Osteoblast (primary cell): ENCODE measurements around the gene KCNJ12. TPM values are rescaled to one million over a fixed set of nuclear protein-coding genes. Genes with fewer than 3 reads are reported as not detected.
A peak's percentile ranks its signal among the peaks of the same experiment; 100 is the strongest.
"Not testable (repeated sequence)": the region's sequence is repeated elsewhere in the genome, so short reads cannot be mapped to it uniquely, and the experiment has no call there.

ENCODE experiments used
- DNase-seq: peaks from one replicate; pipeline ENCODE4 v3.0.0; 2011; ENCODE audit warnings: low spot score, mixed read lengths; ENCODE audit not compliant: insufficient read length; ENCODE audit errors: missing footprints
- H2AFZ ChIP-seq: 2 replicates; pipeline ENCODE4 v1.6.0; 2011; ENCODE audit warnings: mild to moderate bottlenecking, low read length
- H3K27ac ChIP-seq: 2 replicates; pipeline ENCODE4 v1.5.1; 2011; ENCODE audit warnings: mild to moderate bottlenecking, low read depth, low read length, moderate library complexity
- H3K27me3 ChIP-seq: 2 replicates; pipeline ENCODE4 v1.6.0; 2012; ENCODE audit warnings: mild to moderate bottlenecking, control low read depth, inconsistent platforms, low read length, moderate library complexity; ENCODE audit not compliant: insufficient read depth
- H3K36me3 ChIP-seq: 2 replicates; pipeline ENCODE4 v1.5.1; 2011; ENCODE audit warnings: mild to moderate bottlenecking, low read length, control low read depth, moderate library complexity; ENCODE audit not compliant: insufficient read depth
- H3K4me1 ChIP-seq: 2 replicates; pipeline ENCODE4 v1.5.1; 2011; ENCODE audit warnings: mild to moderate bottlenecking, low read length, control low read depth, moderate library complexity; ENCODE audit not compliant: insufficient read depth
- H3K4me2 ChIP-seq: 2 replicates; pipeline ENCODE4 v1.6.0; 2011; ENCODE audit warnings: mild to moderate bottlenecking, low read length; ENCODE audit not compliant: insufficient read depth
- H3K4me3 ChIP-seq: fragments of 200-600 bp; sonication (generic); 3 replicates; pipeline ENCODE4 v1.5.1; 2012; ENCODE audit warnings: mild to moderate bottlenecking, low read length, inconsistent platforms; ENCODE audit not compliant: insufficient read depth
- H3K79me2 ChIP-seq: 2 replicates; pipeline ENCODE4 v1.6.0; 2012; ENCODE audit warnings: mild to moderate bottlenecking, low read length, control low read depth, inconsistent platforms; ENCODE audit not compliant: insufficient read depth
- H3K9me3 ChIP-seq: 2 replicates; pipeline ENCODE4 v1.5.1; 2011; ENCODE audit warnings: low read depth, low read length, control low read depth
- H4K20me1 ChIP-seq: 2 replicates; pipeline ENCODE4 v1.6.0; 2012; ENCODE audit warnings: mild to moderate bottlenecking, low read length, control low read depth; ENCODE audit not compliant: insufficient read depth
- total RNA-seq: library from RNA; depleted of rRNA; stranded (reverse); fragments of >200 nt; gene quantifications from 2 replicates; pipeline ENCODE4 v1.2.3, GENCODE V29; 2012
- TF ChIP-seq, protein P1 (sequence below): IDR thresholded peaks from 2 replicates; pipeline ENCODE4 v1.5.1; 2011; ENCODE audit warnings: mild to moderate bottlenecking, low read depth, low read length, moderate library complexity; ENCODE audit errors: extremely low read depth

The KCNJ12 gene
- total RNA-seq, 1 donor, result under 0.01 TPM

DNA sequence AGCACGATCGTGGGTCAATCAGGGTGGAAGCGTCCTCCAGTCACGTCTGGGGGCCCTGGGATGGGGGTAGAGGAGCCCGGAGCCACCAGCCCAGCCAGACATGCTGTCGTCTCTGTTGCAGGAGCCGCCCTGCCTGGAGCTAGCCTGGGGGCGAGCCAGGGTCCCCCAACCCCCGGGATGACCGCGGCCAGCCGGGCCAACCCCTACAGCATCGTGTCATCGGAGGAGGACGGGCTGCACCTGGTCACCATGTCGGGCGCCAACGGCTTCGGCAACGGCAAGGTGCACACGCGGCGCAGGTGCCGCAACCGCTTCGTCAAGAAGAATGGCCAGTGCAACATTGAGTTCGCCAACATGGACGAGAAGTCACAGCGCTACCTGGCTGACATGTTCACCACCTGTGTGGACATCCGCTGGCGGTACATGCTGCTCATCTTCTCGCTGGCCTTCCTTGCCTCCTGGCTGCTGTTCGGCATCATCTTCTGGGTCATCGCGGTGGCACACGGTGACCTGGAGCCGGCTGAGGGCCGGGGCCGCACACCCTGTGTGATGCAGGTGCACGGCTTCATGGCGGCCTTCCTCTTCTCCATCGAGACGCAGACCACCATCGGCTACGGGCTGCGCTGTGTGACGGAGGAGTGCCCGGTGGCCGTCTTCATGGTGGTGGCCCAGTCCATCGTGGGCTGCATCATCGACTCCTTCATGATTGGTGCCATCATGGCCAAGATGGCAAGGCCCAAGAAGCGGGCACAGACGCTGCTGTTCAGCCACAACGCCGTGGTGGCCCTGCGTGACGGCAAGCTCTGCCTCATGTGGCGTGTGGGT, 39.2 kb downstream of the KCNJ12 start:
- peak; percentile 11 for DNase-seq
- not testable (repeated sequence) for H3K4me3 ChIP-seq, H3K27me3 ChIP-seq, H3K9me3 ChIP-seq, H3K4me2 ChIP-seq, H4K20me1 ChIP-seq, H2AFZ ChIP-seq, H3K79me2 ChIP-seq, H3K4me1 ChIP-seq, H3K27ac ChIP-seq, H3K36me3 ChIP-seq

DNA sequence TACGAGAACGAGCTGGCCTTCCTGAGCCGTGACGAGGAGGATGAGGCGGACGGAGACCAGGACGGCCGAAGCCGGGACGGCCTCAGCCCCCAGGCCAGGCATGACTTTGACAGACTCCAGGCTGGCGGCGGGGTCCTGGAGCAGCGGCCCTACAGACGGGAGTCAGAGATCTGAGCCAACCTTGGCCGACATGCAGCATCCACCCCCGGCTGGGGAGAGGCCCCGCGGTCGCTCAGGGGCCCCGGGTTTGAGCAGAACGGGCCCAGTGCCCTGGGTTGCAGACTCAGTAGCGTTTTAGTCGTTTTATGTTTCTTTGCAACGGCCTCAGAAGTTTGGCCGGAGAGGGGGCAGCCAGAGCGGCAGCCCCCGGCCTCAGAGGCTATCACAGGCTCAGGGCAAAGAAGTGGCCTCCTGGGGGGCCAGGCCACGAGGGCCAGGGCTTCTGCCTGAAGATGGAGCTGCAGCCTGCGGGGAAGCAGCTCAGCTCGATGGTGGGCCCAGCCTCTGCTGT, 40.4 kb downstream of the KCNJ12 start:
- not testable (repeated sequence) for H3K9me3 ChIP-seq, H3K27me3 ChIP-seq, H3K4me1 ChIP-seq, H3K79me2 ChIP-seq, H2AFZ ChIP-seq, H3K4me2 ChIP-seq, H3K27ac ChIP-seq, H3K4me3 ChIP-seq, H3K36me3 ChIP-seq, H4K20me1 ChIP-seq
- peak; percentile 17 for DNase-seq

DNA sequence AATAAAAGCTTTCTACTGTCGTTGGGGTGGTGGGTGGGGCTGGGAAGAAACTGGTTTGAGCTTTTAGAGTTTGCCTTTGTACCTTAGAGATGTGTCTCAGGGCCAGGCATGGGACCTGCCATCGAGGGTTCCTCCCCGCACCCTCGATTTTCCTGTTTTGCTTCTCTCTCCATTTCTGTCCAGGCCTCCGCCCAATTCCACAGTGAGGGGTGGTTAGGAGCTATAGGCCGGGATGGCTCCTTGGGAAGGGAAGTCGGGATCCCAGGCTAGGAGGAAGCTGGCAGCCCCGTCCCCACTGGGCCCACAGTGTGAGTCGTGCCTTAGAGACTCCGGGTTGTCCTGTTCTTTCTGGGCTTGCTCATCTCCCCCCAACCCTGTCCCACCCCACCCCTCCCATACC, 41.2 kb downstream of the KCNJ12 start:
- DNase-seq, result peak; percentile 37
- H3K4me1 ChIP-seq, H3K27me3 ChIP-seq, H2AFZ ChIP-seq, H4K20me1 ChIP-seq, H3K9me3 ChIP-seq, H3K4me3 ChIP-seq, H3K27ac ChIP-seq, H3K36me3 ChIP-seq, H3K4me2 ChIP-seq, H3K79me2 ChIP-seq: not testable (repeated sequence)

DNA sequence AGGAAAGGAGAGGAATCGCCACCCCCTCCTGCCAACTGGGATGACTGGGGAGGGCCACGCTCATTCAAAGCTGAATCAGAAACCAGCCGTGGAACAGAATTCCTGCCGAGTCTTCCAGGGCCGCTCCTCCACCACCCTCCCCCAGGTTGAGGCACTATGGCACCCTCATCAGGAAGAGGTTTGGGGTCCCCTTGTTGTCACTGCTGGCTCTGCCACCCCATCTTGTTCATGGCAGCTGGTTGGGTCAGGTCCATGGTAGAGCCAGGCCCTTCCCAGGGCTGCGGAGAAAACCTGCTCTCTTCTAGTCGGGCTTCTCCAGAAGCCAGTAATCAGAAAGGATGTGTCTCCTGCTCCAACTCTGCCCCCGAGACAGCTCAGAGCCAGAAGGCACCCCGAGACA, 41.8 kb downstream of the KCNJ12 start:
- H3K9me3 ChIP-seq, result no peaks in the 10 kb centered on the region
- no peaks in the 10 kb centered on the region for H3K79me2 ChIP-seq
- H3K4me3 ChIP-seq, result no peak overlapping the region
- DNase-seq, result peak; percentile 70
- no peak overlapping the region for H3K27ac ChIP-seq
- no peaks in the 10 kb centered on the region for H3K27me3 ChIP-seq
- no peaks in the 10 kb centered on the region for H3K36me3 ChIP-seq
- no peak overlapping the region for H2AFZ ChIP-seq
- TF ChIP-seq, protein P1, sequence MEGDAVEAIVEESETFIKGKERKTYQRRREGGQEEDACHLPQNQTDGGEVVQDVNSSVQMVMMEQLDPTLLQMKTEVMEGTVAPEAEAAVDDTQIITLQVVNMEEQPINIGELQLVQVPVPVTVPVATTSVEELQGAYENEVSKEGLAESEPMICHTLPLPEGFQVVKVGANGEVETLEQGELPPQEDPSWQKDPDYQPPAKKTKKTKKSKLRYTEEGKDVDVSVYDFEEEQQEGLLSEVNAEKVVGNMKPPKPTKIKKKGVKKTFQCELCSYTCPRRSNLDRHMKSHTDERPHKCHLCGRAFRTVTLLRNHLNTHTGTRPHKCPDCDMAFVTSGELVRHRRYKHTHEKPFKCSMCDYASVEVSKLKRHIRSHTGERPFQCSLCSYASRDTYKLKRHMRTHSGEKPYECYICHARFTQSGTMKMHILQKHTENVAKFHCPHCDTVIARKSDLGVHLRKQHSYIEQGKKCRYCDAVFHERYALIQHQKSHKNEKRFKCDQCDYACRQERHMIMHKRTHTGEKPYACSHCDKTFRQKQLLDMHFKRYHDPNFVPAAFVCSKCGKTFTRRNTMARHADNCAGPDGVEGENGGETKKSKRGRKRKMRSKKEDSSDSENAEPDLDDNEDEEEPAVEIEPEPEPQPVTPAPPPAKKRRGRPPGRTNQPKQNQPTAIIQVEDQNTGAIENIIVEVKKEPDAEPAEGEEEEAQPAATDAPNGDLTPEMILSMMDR, result no peak
- H4K20me1 ChIP-seq, result no peaks in the 10 kb centered on the region
- H3K4me2 ChIP-seq, result no peak overlapping the region
- H3K4me1 ChIP-seq, result no peaks in the 10 kb centered on the region

DNA sequence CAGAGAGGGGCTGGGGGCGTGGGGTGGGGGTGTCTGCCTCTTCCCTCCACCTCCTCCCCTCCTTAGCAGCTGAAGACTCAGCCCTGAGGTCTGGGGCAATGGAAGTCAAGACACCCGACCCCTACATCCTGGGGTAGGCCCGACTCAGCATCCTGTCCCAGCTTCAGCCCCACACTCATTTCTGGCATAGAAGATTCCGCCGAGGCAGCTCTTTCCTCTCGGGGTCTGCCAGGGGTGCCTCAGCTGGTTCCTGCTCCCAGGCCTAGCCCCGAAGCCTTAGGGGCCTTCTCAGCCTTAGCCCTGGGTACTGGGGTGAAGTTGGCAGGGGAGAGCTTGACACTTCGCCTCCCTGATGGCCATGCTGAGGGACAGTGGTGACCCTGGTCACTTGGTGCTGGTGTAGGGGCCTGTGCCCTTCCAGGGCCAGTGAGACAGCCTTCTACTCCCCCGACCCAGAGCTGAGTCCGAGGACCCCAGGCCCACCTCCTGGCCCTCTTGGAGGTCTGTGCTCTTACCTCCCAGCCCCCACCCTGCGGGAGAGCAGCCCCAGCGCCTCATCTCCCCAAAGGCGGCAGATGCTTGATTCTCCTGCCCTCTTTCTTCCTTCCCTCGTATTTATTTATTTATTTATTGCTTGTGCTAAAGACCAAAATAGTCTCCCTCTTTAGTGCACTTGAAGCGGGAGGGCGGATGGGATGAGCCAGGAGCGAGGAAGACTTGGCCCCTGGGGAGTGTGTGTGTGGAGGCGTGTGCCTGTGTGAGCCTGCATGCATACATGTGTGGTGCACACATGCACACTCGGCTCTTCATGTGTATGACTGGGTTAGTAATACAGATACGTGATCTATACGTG, 42.5 kb downstream of the KCNJ12 start:
- no peak overlapping the region for H2AFZ ChIP-seq
- no peaks in the 10 kb centered on the region for H3K36me3 ChIP-seq
- DNase-seq, result peak; percentile 73
- H3K4me1 ChIP-seq, result peaks cover 3% of the 10 kb centered on the region
- no peak overlapping the region for H3K27ac ChIP-seq
- no peaks in the 10 kb centered on the region for H3K79me2 ChIP-seq
- H3K9me3 ChIP-seq, result no peaks in the 10 kb centered on the region
- H4K20me1 ChIP-seq, result no peaks in the 10 kb centered on the region
- no peaks in the 10 kb centered on the region for H3K27me3 ChIP-seq
- no peak overlapping the region for H3K4me3 ChIP-seq
- TF ChIP-seq, protein P1, result no peak
- no peak overlapping the region for H3K4me2 ChIP-seq
